ENCODE data around the gene RAPGEF6.

Gene RAPGEF6

DNA sequence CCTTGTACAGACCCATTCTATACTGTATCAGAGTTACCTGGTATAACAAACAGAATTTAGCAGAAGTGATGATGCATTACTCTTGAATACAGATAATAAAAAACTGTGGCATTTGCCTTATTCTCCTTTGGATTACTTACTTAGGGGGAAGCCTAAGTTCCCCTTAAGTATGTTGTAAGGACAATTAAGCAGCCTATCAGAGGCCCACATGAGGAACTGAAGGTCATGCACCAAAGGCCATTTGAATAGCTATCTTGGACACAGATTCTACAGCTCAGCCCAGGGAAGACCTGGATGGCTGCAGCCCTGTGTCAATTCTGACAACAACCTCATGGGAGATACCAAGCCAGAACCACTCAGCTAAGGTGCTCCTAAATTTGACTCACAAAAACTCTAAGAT is 125.2 kb downstream of the RAPGEF6 start:
- H3K36me3 ChIP-seq (ENCODE audit: control insufficient read depth in 2 of 2, insufficient read depth in 1 of 2, low read length in 2 of 2) = peaks cover 12 to 27% of the 10 kb centered on the region in 2 experiments
- CTCF ChIA-PET = no interaction called here

DNA sequence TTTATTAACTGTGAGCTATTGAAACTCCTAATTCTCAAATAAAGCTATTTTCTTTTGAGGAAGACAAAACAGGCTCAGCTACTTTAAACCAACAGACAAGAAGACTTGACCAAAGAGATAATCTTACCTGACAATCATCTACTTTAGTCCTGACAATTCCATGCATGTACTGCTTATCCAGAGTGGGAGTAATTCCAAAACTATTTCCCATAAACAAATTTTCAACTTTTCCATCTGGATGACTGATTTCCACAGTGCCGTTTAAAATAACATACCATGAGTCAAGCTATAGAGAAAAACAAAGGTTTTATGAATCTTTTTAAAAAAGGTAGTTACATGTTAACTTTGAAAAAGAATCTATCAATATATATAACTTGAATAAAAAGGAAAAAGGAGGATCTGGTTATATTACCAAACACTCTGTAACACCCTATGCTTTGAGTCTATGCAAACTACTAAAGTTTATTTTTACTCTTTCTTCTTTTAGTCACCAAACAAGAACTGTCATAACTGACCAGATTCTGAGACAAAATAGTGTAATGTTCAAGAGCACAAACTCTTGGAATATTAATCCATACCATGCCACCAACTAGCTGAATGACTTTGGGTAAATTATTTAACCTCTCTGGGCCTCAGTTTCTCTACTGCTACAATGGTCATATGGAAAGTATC is 129.7 kb downstream of the RAPGEF6 start:
- peaks cover 8 to 41% of the 10 kb centered on the region in 2 experiments for H3K36me3 ChIP-seq (ENCODE audit: control insufficient read depth in 2 of 2, insufficient read depth in 1 of 2, low read length in 2 of 2)
- H3K4me3 ChIP-seq (ENCODE audit: low read depth, low read length) = no peak overlapping the region
- CTCF ChIA-PET = interaction anchor here (0.8 to 1.0 kb wide), 2 partner anchors 82 to 503 kb away, joined by 3 to 6 read pairs; no protein-coding TSS in a partner anchor
- POLR2A ChIA-PET = no interaction called here
- no peak overlapping the region for H3K27ac ChIP-seq (ENCODE audit: extremely low read depth, low read depth, low read length)
- H3K4me1 ChIP-seq (ENCODE audit: control insufficient read depth, insufficient read depth, low read length) = no peaks in the 10 kb centered on the region
- TF ChIP-seq MZF1 (tag by site-specific recombination; IDR thresholded peaks at IDR 0.05; ENCODE audit: borderline replicate concordance) = no peak
- TF ChIP-seq, protein P1, sequence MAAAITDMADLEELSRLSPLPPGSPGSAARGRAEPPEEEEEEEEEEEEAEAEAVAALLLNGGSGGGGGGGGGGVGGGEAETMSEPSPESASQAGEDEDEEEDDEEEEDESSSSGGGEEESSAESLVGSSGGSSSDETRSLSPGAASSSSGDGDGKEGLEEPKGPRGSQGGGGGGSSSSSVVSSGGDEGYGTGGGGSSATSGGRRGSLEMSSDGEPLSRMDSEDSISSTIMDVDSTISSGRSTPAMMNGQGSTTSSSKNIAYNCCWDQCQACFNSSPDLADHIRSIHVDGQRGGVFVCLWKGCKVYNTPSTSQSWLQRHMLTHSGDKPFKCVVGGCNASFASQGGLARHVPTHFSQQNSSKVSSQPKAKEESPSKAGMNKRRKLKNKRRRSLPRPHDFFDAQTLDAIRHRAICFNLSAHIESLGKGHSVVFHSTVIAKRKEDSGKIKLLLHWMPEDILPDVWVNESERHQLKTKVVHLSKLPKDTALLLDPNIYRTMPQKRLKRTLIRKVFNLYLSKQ (tag by site-specific recombination; IDR thresholded peaks at IDR 0.05; ENCODE audit: borderline replicate concordance) = no peak
- no peaks in the 10 kb centered on the region for H3K9me3 ChIP-seq (ENCODE audit: control insufficient read depth, insufficient read depth, low read depth, low read length)

More for the DNA sequence above, 125.2 kb downstream of the RAPGEF6 start:
- TF ChIP-seq BCL11B (tag by site-specific recombination; IDR thresholded peaks at IDR 0.05; ENCODE audit: low read depth) (no peak), ZNF624 (tag by site-specific recombination; IDR thresholded peaks at IDR 0.05) (no peak), ZNF768 (tag by site-specific recombination; IDR thresholded peaks at IDR 0.05) (no peak), ZSCAN16 (tag by site-specific recombination; IDR thresholded peaks at IDR 0.05) (no peak), SALL2 (tag by site-specific recombination; IDR thresholded peaks at IDR 0.05; ENCODE audit: borderline replicate concordance) (no peak)
- TF ChIP-seq, protein P2, sequence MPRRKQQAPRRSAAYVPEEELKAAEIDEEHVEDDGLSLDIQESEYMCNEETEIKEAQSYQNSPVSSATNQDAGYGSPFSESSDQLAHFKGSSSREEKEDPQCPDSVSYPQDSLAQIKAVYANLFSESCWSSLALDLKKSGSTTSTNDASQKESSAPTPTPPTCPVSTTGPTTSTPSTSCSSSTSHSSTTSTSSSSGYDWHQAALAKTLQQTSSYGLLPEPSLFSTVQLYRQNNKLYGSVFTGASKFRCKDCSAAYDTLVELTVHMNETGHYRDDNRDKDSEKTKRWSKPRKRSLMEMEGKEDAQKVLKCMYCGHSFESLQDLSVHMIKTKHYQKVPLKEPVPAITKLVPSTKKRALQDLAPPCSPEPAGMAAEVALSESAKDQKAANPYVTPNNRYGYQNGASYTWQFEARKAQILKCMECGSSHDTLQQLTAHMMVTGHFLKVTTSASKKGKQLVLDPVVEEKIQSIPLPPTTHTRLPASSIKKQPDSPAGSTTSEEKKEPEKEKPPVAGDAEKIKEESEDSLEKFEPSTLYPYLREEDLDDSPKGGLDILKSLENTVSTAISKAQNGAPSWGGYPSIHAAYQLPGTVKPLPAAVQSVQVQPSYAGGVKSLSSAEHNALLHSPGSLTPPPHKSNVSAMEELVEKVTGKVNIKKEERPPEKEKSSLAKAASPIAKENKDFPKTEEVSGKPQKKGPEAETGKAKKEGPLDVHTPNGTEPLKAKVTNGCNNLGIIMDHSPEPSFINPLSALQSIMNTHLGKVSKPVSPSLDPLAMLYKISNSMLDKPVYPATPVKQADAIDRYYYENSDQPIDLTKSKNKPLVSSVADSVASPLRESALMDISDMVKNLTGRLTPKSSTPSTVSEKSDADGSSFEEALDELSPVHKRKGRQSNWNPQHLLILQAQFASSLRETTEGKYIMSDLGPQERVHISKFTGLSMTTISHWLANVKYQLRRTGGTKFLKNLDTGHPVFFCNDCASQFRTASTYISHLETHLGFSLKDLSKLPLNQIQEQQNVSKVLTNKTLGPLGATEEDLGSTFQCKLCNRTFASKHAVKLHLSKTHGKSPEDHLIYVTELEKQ (tag by site-specific recombination; IDR thresholded peaks at IDR 0.05; ENCODE audit: borderline replicate concordance) = no peak
- TF ChIP-seq, protein P3, sequence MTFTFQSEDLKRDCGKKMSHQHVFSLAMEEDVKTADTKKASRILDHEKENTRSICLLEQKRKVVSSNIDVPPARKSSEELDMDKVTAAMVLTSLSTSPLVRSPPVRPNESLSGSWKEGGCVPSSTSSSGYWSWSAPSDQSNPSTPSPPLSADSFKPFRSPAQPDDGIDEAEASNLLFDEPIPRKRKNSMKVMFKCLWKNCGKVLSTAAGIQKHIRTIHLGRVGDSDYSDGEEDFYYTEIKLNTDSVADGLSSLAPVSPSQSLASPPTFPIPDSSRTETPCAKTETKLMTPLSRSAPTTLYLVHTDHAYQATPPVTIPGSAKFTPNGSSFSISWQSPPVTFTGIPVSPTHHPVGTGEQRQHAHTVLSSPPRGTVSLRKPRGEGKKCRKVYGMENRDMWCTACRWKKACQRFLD (tag by site-specific recombination; IDR thresholded peaks at IDR 0.05) = no peak
- Histone ChIP-seq H3K27ac (ENCODE audit: extremely low read depth, low read depth, low read length) (no peak overlapping the region), H3K4me3 (ENCODE audit: low read depth, low read length) (no peak overlapping the region), H3K9me3 (ENCODE audit: control insufficient read depth, insufficient read depth, low read depth, low read length) (no peaks in the 10 kb centered on the region), H3K4me1 (ENCODE audit: control insufficient read depth, insufficient read depth, low read length) (no peaks in the 10 kb centered on the region)
- POLR2A ChIA-PET = no interaction called here

DNA sequence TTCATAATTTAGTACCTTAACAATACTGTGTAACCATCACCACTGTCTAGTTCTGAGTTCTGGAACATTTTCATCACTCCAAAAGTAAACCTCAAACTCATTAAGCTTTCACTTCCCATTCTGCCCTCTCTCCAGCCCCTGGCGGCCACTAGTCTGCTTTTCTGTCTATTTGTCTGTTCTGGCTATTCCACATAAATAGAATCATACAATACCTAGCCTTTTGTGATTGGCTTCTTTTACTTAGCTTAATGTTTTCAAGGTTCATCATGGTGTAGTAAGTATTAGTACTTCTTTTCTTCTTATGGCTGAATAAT is 138.7 kb downstream of the RAPGEF6 start:
- CTCF ChIA-PET = interaction anchor here (0.8 kb wide), 1 partner anchor 812 kb away, joined by 6 read pairs; no protein-coding TSS in a partner anchor
- no peak for TF ChIP-seq PRDM1 (tag by site-specific recombination; IDR thresholded peaks at IDR 0.05)
- no peak for TF ChIP-seq ZNF701 (tag by site-specific recombination; IDR thresholded peaks at IDR 0.05)
- no peak for TF ChIP-seq ZSCAN16 (tag by site-specific recombination; IDR thresholded peaks at IDR 0.05)
- TF ChIP-seq GLIS2 (tag by site-specific recombination; IDR thresholded peaks at IDR 0.05) = no peak
- TF ChIP-seq ZNF830 (tag by site-specific recombination; IDR thresholded peaks at IDR 0.05; ENCODE audit: low read depth) = no peak
- TF ChIP-seq ZNF423 (tag by site-specific recombination; IDR thresholded peaks at IDR 0.05) = no peak
- no peak for TF ChIP-seq ZNF777 (tag by site-specific recombination; IDR thresholded peaks at IDR 0.05; ENCODE audit: borderline replicate concordance)
- no peak for TF ChIP-seq ZNF138 (tag by site-specific recombination; IDR thresholded peaks at IDR 0.05; ENCODE audit: borderline replicate concordance)
- TF ChIP-seq, protein P1 (tag by site-specific recombination; IDR thresholded peaks at IDR 0.05; ENCODE audit: borderline replicate concordance) = no peak
- TF ChIP-seq, protein P4, sequence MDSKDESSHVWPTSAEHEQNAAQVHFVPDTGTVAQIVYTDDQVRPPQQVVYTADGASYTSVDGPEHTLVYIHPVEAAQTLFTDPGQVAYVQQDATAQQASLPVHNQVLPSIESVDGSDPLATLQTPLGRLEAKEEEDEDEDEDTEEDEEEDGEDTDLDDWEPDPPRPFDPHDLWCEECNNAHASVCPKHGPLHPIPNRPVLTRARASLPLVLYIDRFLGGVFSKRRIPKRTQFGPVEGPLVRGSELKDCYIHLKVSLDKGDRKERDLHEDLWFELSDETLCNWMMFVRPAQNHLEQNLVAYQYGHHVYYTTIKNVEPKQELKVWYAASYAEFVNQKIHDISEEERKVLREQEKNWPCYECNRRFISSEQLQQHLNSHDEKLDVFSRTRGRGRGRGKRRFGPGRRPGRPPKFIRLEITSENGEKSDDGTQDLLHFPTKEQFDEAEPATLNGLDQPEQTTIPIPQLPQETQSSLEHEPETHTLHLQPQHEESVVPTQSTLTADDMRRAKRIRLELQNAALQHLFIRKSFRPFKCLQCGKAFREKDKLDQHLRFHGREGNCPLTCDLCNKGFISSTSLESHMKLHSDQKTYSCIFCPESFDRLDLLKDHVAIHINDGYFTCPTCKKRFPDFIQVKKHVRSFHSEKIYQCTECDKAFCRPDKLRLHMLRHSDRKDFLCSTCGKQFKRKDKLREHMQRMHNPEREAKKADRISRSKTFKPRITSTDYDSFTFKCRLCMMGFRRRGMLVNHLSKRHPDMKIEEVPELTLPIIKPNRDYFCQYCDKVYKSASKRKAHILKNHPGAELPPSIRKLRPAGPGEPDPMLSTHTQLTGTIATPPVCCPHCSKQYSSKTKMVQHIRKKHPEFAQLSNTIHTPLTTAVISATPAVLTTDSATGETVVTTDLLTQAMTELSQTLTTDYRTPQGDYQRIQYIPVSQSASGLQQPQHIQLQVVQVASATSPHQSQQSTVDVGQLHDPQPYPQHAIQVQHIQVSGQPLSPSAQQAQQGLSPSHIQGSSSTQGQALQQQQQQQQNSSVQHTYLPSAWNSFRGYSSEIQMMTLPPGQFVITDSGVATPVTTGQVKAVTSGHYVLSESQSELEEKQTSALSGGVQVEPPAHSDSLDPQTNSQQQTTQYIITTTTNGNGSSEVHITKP (tag by site-specific recombination; IDR thresholded peaks at IDR 0.05) = no peak

More for the DNA sequence above, 138.7 kb downstream of the RAPGEF6 start:
- POLR2A ChIA-PET = no interaction called here
- H3K27ac ChIP-seq (ENCODE audit: extremely low read depth, low read depth, low read length) = no peak overlapping the region
- no peak overlapping the region for H3K4me3 ChIP-seq (ENCODE audit: low read depth, low read length)
- no peaks in the 10 kb centered on the region for H3K9me3 ChIP-seq (ENCODE audit: control insufficient read depth, insufficient read depth, low read depth, low read length)
- peaks cover 15 to 47% of the 10 kb centered on the region in 2 experiments for H3K36me3 ChIP-seq (ENCODE audit: control insufficient read depth in 2 of 2, insufficient read depth in 1 of 2, low read length in 2 of 2)
- no peaks in the 10 kb centered on the region for H3K4me1 ChIP-seq (ENCODE audit: control insufficient read depth, insufficient read depth, low read length)

All from HEK293 (cell line).